ENCODE results near the gene OR11L1.

OR11L1 gene
- 0 reads per million in 4 donors for total RNA-seq

- no peak for DNase-seq
Observed at GRCh38 chr1:247841796-247842195, at the start of gene OR11L1. TSS of gene OR11L1 (minus strand) at chr1:247841896. CDS start at chr1:247841896, 0 bp downstream.

- no peak for DNase-seq
Observed at GRCh38 chr1:247884797-247885413, 43.2 kb upstream of the OR11L1 start.

- no peak for DNase-seq
Observed at GRCh38 chr1:247883346-247883745, 41.6 kb upstream of the OR11L1 start.

- no peak for DNase-seq
Observed at GRCh38 chr1:247865416-247865815, 23.7 kb upstream of the OR11L1 start.

- no peak for DNase-seq
Observed at GRCh38 chr1:247864644-247865043, 22.9 kb upstream of the OR11L1 start.

- DNase-seq, result no peak
Observed at GRCh38 chr1:247862756-247863155, 21.1 kb upstream of the OR11L1 start.

- DNase-seq, result no peak
Observed at GRCh38 chr1:247857985-247858619, 16.4 kb upstream of the OR11L1 start.

- peak in 2 of 5 donors; percentile 1 to 8 for DNase-seq
Observed at GRCh38 chr1:247857069-247857984, 15.6 kb upstream of the OR11L1 start, which contains the start of gene TRIM58. TSS of gene TRIM58 (plus strand) at chr1:247857187. CDS start at chr1:247857247, 60 bp downstream.

- no peak for DNase-seq
Observed at GRCh38 chr1:247855911-247856310, 14.2 kb upstream of the OR11L1 start.

- DNase-seq, result no peak
Observed at GRCh38 chr1:247854899-247855545, 13.3 kb upstream of the OR11L1 start.

GRCh38 chr1:247849616-247850015 is 7.9 kb upstream of the OR11L1 start:
- no peak for DNase-seq

- no peak for DNase-seq
Observed at GRCh38 chr1:247848346-247848745, 6.7 kb upstream of the OR11L1 start.

GRCh38 chr1:247845693-247846017 is 4.0 kb upstream of the OR11L1 start:
- no peak for DNase-seq

- no peak for DNase-seq
Observed at GRCh38 chr1:247845011-247845692, 3.5 kb upstream of the OR11L1 start.

GRCh38 chr1:247843411-247843810 is 1.7 kb upstream of the OR11L1 start:
- DNase-seq, result no peak

- DNase-seq, result no peak
Observed at GRCh38 chr1:247840818-247841217, 878 bp downstream of the OR11L1 start.

- no peak for DNase-seq
Observed at GRCh38 chr1:247833601-247834000, 8.1 kb downstream of the OR11L1 start.

- no peak for DNase-seq
Observed at GRCh38 chr1:247829656-247830055, 12.0 kb downstream of the OR11L1 start.

GRCh38 chr1:247825362-247825761 is 16.3 kb downstream of the OR11L1 start:
- no peak for DNase-seq

GRCh38 chr1:247824023-247824422 is 17.7 kb downstream of the OR11L1 start, which contains the start of gene OR14A16:
TSS of gene OR14A16 (minus strand) at chr1:247824119. CDS start at chr1:247815729, 8,390 bp downstream.
- DNase-seq, result no peak

GRCh38 chr1:247822060-247822459 is 19.6 kb downstream of the OR11L1 start:
- DNase-seq, result no peak

GRCh38 chr1:247812637-247813036 is 29.1 kb downstream of the OR11L1 start:
- no peak for DNase-seq
